SK-N-SH treated with all-trans-retinoic acid at 6 μM for 48 hours (cell line): ENCODE data around the gene RUFY3.

Source experiments
- ARNTL ChIP-seq: fragments of 450-650 bp; formaldehyde crosslinking; IDR thresholded peaks from 2 replicates; pipeline ENCODE4 v1.5.0; 2020; ENCODE audit warnings: low read depth, mild to moderate bottlenecking, moderate library complexity, borderline replicate concordance
- BACH2 ChIP-seq: fragments of 250-450 bp; sonication (Bioruptor Pico); IDR thresholded peaks from 2 replicates; pipeline ENCODE4 v1.9.0; 2021; ENCODE audit warnings: mild to moderate bottlenecking, borderline replicate concordance
- ESRRG ChIP-seq: fragments of 250-450 bp; sonication (Bioruptor Pico); IDR thresholded peaks from 2 replicates; pipeline ENCODE4 v1.6.1; 2021; ENCODE audit warnings: mild to moderate bottlenecking
- GLIS3 ChIP-seq: fragments of 250-450 bp; sonication (Bioruptor Pico); IDR thresholded peaks from 2 replicates; pipeline ENCODE4 v1.5.0; 2020; ENCODE audit warnings: mild to moderate bottlenecking, moderate library complexity
- ISL1 ChIP-seq: fragments of 250-450 bp; sonication (Bioruptor Pico); IDR thresholded peaks from 2 replicates; pipeline ENCODE4 v2.1.2; 2022; ENCODE audit warnings: mild to moderate bottlenecking, moderate library complexity
- PPARA ChIP-seq: fragments of 250-450 bp; sonication (Bioruptor Pico); IDR thresholded peaks from 2 replicates; pipeline ENCODE4 v1.5.0; 2020; ENCODE audit warnings: mild to moderate bottlenecking, borderline replicate concordance
- RARB ChIP-seq: fragments of 250-450 bp; sonication (Bioruptor Pico); IDR thresholded peaks from 2 replicates; pipeline ENCODE4 v1.8.0; 2021; ENCODE audit warnings: mild to moderate bottlenecking, moderate library complexity
- TCF4 ChIP-seq: fragments of 250-450 bp; sonication (Bioruptor Pico); IDR thresholded peaks from 2 replicates; pipeline ENCODE4 v1.8.0; 2021; ENCODE audit warnings: mild to moderate bottlenecking, moderate library complexity, borderline replicate concordance
- TOX ChIP-seq: fragments of 250-450 bp; sonication (Bioruptor Pico); IDR thresholded peaks from 2 replicates; pipeline ENCODE4 v1.8.0; 2021; ENCODE audit warnings: mild to moderate bottlenecking, moderate library complexity, borderline replicate concordance
- TSHZ2 ChIP-seq: fragments of 250-450 bp; sonication (Bioruptor Pico); IDR thresholded peaks from 2 replicates; pipeline ENCODE4 v1.5.0; 2020; ENCODE audit warnings: mild to moderate bottlenecking, moderate library complexity
- ZFP3 ChIP-seq: fragments of 250-450 bp; sonication (Bioruptor Pico); IDR thresholded peaks from 2 replicates; pipeline ENCODE4 v1.5.0; 2020; ENCODE audit warnings: mild to moderate bottlenecking, moderate library complexity
- ZFP30 ChIP-seq: fragments of 450-650 bp; formaldehyde crosslinking; IDR thresholded peaks from 2 replicates; pipeline ENCODE4 v1.5.0; 2022; ENCODE audit warnings: mild to moderate bottlenecking, moderate library complexity
- TF ChIP-seq, protein P1 (sequence below): fragments of 250-450 bp; sonication (Bioruptor Pico); IDR thresholded peaks from 2 replicates; pipeline ENCODE4 v1.8.0; 2020; ENCODE audit warnings: mild to moderate bottlenecking, moderate library complexity, borderline replicate concordance
- TF ChIP-seq, protein P2 (sequence below): fragments of 250-450 bp; sonication (Bioruptor Pico); IDR thresholded peaks from 2 replicates; pipeline ENCODE4 v1.5.1; 2020; ENCODE audit warnings: low read depth, mild to moderate bottlenecking, moderate library complexity

- TF ChIP-seq TSHZ2 (CRISPR knock-in tag) (no peak), RARB (CRISPR knock-in tag) (no peak), ISL1 (CRISPR knock-in tag) (no peak), PPARA (CRISPR knock-in tag) (no peak), GLIS3 (CRISPR knock-in tag) (no peak), TOX (CRISPR knock-in tag) (no peak), BACH2 (CRISPR knock-in tag) (no peak), TCF4 (no peak), ZFP30 (CRISPR knock-in tag) (no peak), ARNTL (CRISPR knock-in tag) (no peak), ZFP3 (CRISPR knock-in tag) (no peak), ESRRG (CRISPR knock-in tag) (no peak)
- TF ChIP-seq, protein P1, sequence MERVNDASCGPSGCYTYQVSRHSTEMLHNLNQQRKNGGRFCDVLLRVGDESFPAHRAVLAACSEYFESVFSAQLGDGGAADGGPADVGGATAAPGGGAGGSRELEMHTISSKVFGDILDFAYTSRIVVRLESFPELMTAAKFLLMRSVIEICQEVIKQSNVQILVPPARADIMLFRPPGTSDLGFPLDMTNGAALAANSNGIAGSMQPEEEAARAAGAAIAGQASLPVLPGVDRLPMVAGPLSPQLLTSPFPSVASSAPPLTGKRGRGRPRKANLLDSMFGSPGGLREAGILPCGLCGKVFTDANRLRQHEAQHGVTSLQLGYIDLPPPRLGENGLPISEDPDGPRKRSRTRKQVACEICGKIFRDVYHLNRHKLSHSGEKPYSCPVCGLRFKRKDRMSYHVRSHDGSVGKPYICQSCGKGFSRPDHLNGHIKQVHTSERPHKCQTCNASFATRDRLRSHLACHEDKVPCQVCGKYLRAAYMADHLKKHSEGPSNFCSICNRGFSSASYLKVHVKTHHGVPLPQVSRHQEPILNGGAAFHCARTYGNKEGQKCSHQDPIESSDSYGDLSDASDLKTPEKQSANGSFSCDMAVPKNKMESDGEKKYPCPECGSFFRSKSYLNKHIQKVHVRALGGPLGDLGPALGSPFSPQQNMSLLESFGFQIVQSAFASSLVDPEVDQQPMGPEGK (CRISPR knock-in tag): no peak
- TF ChIP-seq, protein P2, sequence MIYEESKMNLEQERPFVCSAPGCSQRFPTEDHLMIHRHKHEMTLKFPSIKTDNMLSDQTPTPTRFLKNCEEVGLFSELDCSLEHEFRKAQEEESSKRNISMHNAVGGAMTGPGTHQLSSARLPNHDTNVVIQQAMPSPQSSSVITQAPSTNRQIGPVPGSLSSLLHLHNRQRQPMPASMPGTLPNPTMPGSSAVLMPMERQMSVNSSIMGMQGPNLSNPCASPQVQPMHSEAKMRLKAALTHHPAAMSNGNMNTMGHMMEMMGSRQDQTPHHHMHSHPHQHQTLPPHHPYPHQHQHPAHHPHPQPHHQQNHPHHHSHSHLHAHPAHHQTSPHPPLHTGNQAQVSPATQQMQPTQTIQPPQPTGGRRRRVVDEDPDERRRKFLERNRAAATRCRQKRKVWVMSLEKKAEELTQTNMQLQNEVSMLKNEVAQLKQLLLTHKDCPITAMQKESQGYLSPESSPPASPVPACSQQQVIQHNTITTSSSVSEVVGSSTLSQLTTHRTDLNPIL (CRISPR knock-in tag): no peak
Observed at GRCh38 chr4:70674731-70675130, 47.0 kb upstream of the RUFY3 start.
